Measurements from ENCODE around the gene MAP2K4. TPM values are rescaled to one million over a fixed set of nuclear protein-coding genes. Genes with fewer than 3 reads are reported as not detected.

The MAP2K4 gene
- total and polyA plus RNA-seq, 2 donors (not counting 1 experiment from before 2014, with no cell fraction given) = 6.2 to 44.8 TPM

DNA sequence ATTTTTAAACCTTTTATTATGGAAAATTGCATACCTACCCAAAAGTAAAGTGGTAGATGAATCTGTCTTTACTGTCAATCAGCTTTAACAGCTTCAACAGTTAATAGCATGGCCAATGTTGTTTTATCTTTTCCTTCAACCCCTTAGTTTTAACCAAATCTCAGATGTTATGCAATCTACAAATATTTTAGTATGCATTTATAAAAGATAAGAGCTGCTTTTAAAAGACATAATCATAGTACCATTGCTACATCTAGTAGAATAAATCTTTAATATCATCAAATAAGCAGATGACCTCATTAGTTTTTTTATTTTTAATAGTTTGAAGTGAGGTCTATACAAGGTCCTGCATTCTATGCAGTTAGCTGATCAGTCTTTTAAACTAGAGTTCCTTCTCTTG lies 37.9 kb downstream of the MAP2K4 start:
- intact Hi-C loops (cut with micrococcal nuclease) = no loop called here
- H3K79me2 ChIP-seq (ENCODE audit: control insufficient read depth, insufficient read depth, low read length) = peaks cover 25% of the 10 kb centered on the region
- H3K27me3 ChIP-seq (replicated peaks in 1 of 4; ENCODE audit: control extremely low read depth in 1 of 4, control insufficient read depth in 3 of 4, insufficient read depth in 4 of 4, low read length in 3 of 4) = no peaks in the 10 kb centered on the region
- Mint-ChIP-seq H3K27me3 (no peaks in the 10 kb centered on the region), H3K27ac (no peak overlapping the region), H3K9me3 (ENCODE audit: insufficient read depth) (no peaks in the 10 kb centered on the region), H3K4me3 (no peak overlapping the region), H3K4me1 (peaks cover 14% of the 10 kb centered on the region)
- POLR2A ChIA-PET = no interaction called here
- ATAC-seq (ENCODE audit: low read depth) (no peak), DNase-seq (no peak)
- no peak overlapping the region for H3K27ac ChIP-seq (ENCODE audit: low read length in 2 of 2)
- H4K20me1 ChIP-seq (ENCODE audit: control insufficient read depth, insufficient read depth, low read length, poor library complexity, severe bottlenecking) = peaks cover 25% of the 10 kb centered on the region
- H3K4me2 ChIP-seq (replicated peaks; ENCODE audit: low read depth, low read length, poor library complexity, severe bottlenecking) = no peak overlapping the region
- no peak overlapping the region for H3K4me3 ChIP-seq (ENCODE audit: control extremely low read depth in 1 of 5, extremely low read depth in 1 of 5, insufficient read depth in 1 of 5, low read depth in 2 of 5, low read length in 4 of 5)
- H3K36me3 ChIP-seq (replicated peaks in 1 of 2; ENCODE audit: control extremely low read depth in 1 of 2, control insufficient read depth in 1 of 2, extremely low read depth in 1 of 2, insufficient read depth in 2 of 2, low read length in 1 of 2) = peaks cover 0 to 13% of the 10 kb centered on the region in 2 experiments
- H3K9ac ChIP-seq (ENCODE audit: low read length) = no peak overlapping the region
- no peaks in the 10 kb centered on the region for H3K9me3 ChIP-seq (ENCODE audit: control extremely low read depth in 1 of 3, control insufficient read depth in 2 of 3, insufficient read depth in 1 of 3, low read length in 2 of 3)
- no peaks in the 10 kb centered on the region for H3K4me1 ChIP-seq (ENCODE audit: control insufficient read depth in 2 of 2, insufficient read depth in 2 of 2, low read length in 2 of 2)
- H2AFZ ChIP-seq (ENCODE audit: insufficient read depth, low read depth, low read length, poor library complexity, severe bottlenecking) = no peak overlapping the region
- TF ChIP-seq, protein P1, sequence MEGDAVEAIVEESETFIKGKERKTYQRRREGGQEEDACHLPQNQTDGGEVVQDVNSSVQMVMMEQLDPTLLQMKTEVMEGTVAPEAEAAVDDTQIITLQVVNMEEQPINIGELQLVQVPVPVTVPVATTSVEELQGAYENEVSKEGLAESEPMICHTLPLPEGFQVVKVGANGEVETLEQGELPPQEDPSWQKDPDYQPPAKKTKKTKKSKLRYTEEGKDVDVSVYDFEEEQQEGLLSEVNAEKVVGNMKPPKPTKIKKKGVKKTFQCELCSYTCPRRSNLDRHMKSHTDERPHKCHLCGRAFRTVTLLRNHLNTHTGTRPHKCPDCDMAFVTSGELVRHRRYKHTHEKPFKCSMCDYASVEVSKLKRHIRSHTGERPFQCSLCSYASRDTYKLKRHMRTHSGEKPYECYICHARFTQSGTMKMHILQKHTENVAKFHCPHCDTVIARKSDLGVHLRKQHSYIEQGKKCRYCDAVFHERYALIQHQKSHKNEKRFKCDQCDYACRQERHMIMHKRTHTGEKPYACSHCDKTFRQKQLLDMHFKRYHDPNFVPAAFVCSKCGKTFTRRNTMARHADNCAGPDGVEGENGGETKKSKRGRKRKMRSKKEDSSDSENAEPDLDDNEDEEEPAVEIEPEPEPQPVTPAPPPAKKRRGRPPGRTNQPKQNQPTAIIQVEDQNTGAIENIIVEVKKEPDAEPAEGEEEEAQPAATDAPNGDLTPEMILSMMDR (IDR thresholded peaks at IDR 0.05) = no peak
- TF ChIP-seq EZH2 (IDR thresholded peaks at IDR 0.05; ENCODE audit: borderline replicate concordance, insufficient read depth, low read depth, low read length, poor library complexity, severe bottlenecking) = no peak
- CTCF ChIA-PET = no interaction called here

DNA sequence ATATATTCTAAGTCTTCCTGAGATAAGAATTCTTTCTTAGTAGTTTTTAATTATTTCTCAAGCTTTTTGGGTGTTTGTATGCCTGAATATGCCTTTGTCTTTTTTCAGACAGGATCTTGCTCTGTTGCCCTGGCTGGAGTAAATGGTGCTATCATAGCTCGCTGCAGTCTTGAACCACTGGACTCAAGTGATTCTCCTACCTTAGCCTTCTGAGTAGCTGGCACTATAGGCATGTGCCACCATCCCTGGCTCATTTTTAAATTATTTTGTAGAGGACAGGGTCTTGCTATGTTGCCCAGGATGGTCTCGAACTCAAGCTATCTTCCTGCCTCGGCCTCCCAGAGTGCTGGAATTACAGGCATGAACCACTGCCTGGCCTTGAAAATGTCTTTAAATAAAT lies 41.6 kb downstream of the MAP2K4 start:
- H3K9me3 ChIP-seq (ENCODE audit: control extremely low read depth in 1 of 3, control insufficient read depth in 2 of 3, insufficient read depth in 1 of 3, low read length in 2 of 3) = peaks cover 0 to 1% (median 0%) of the 10 kb centered on the region in 3 donors
- DNase-seq (no peak), ATAC-seq (ENCODE audit: low read depth) (no peak)
- H4K20me1 ChIP-seq (ENCODE audit: control insufficient read depth, insufficient read depth, low read length, poor library complexity, severe bottlenecking) = peaks cover 25% of the 10 kb centered on the region
- WGBS (ENCODE audit: insufficient coverage) = 89% methylated on average over 1 of the region's 3 CpGs
- peaks cover 4% of the 10 kb centered on the region for H3K4me1 Mint-ChIP-seq
- TF ChIP-seq, protein P1 (IDR thresholded peaks at IDR 0.05) = no peak
- no peak for TF ChIP-seq EZH2 (IDR thresholded peaks at IDR 0.05; ENCODE audit: borderline replicate concordance, insufficient read depth, low read depth, low read length, poor library complexity, severe bottlenecking)
- no peaks in the 10 kb centered on the region for H3K27me3 ChIP-seq (replicated peaks in 1 of 4; ENCODE audit: control extremely low read depth in 1 of 4, control insufficient read depth in 3 of 4, insufficient read depth in 4 of 4, low read length in 3 of 4)
- H3K4me1 ChIP-seq (ENCODE audit: control insufficient read depth in 2 of 2, insufficient read depth in 2 of 2, low read length in 2 of 2) = no peaks in the 10 kb centered on the region
- no peak overlapping the region for H3K4me3 ChIP-seq (ENCODE audit: control extremely low read depth in 1 of 5, extremely low read depth in 1 of 5, insufficient read depth in 1 of 5, low read depth in 2 of 5, low read length in 4 of 5)
- H3K9me3 Mint-ChIP-seq (ENCODE audit: insufficient read depth) = no peaks in the 10 kb centered on the region
- H3K27ac Mint-ChIP-seq = no peak overlapping the region
- no peak overlapping the region for H3K4me2 ChIP-seq (replicated peaks; ENCODE audit: low read depth, low read length, poor library complexity, severe bottlenecking)
- ChIA-PET CTCF (no interaction called here), POLR2A (no interaction called here)
- H3K9ac ChIP-seq (ENCODE audit: low read length) = no peak overlapping the region
- no peak overlapping the region for H3K4me3 Mint-ChIP-seq
- H3K79me2 ChIP-seq (ENCODE audit: control insufficient read depth, insufficient read depth, low read length) = peaks cover 31% of the 10 kb centered on the region
- no peaks in the 10 kb centered on the region for H3K27me3 Mint-ChIP-seq
- no peak overlapping the region for H3K27ac ChIP-seq (ENCODE audit: low read length in 2 of 2)
- H3K36me3 ChIP-seq (replicated peaks in 1 of 2; ENCODE audit: control extremely low read depth in 1 of 2, control insufficient read depth in 1 of 2, extremely low read depth in 1 of 2, insufficient read depth in 2 of 2, low read length in 1 of 2) = peaks cover 0 to 21% of the 10 kb centered on the region in 2 experiments
- intact Hi-C loops (cut with micrococcal nuclease) = no loop called here
- H2AFZ ChIP-seq (ENCODE audit: insufficient read depth, low read depth, low read length, poor library complexity, severe bottlenecking) = no peak overlapping the region

Data from B cell (primary cell).